Thymus (tissue), 14 donors: ENCODE data around the gene FKBP6. TPM values are rescaled to one million over a fixed set of nuclear protein-coding genes. Genes with fewer than 3 reads are reported as not detected.
"Not testable (repeated sequence)": the region's sequence is repeated elsewhere in the genome, so short reads cannot be mapped to it uniquely, and the experiment has no call there.

Source experiments
- DNase-seq, 9 donors: peaks; one replicate each; pipeline ENCODE4 v3.0.0-alpha.2; 2013; ENCODE audit warnings: low spot score in 9 of 9, low read depth in 6 of 9, missing footprints in 1 of 9
- H3K27ac ChIP-seq, 2 donors: one replicate each; pipeline ENCODE4 v1.5.1; 2013; ENCODE audit warnings: control low read depth in 1 of 2, low read depth in 1 of 2, low read length in 1 of 2, mild to moderate bottlenecking in 1 of 2, moderate library complexity in 1 of 2
- H3K27me3 ChIP-seq, 2 donors: one replicate each; pipeline ENCODE4 v1.5.1; 2013; ENCODE audit warnings: low read length in 1 of 2; ENCODE audit not compliant: control insufficient read depth in 2 of 2, insufficient read depth in 1 of 2
- H3K36me3 ChIP-seq, 2 donors: one replicate each; pipeline ENCODE4 v1.5.1; 2013; ENCODE audit warnings: low read length in 1 of 2, mild to moderate bottlenecking in 1 of 2, moderate library complexity in 1 of 2; ENCODE audit not compliant: control insufficient read depth in 2 of 2, insufficient read depth in 2 of 2
- H3K4me1 ChIP-seq, 2 donors: one replicate each; pipeline ENCODE4 v1.5.1; 2013; ENCODE audit warnings: low read length in 2 of 2; ENCODE audit not compliant: control insufficient read depth in 2 of 2, insufficient read depth in 2 of 2
- H3K4me3 ChIP-seq, 2 donors: one replicate each; pipeline ENCODE4 v1.5.1; 2013; ENCODE audit warnings: low read length in 2 of 2, control low read depth in 1 of 2, mild to moderate bottlenecking in 1 of 2
- H3K9me3 ChIP-seq, 2 donors: one replicate each; pipeline ENCODE4 v1.5.1; 2013; ENCODE audit warnings: low read length in 1 of 2, mild to moderate bottlenecking in 1 of 2; ENCODE audit not compliant: control insufficient read depth in 2 of 2, insufficient read depth in 1 of 2
- WGBS: extraction: QIAGEN DNeasy Blood & Tissue Kit; methylation state at CpG from one replicate; pipeline ENCODE4 v1.1.7; 2013; 5-methylcytosine and 5-hydroxymethylcytosine counted together
- long read RNA-seq, 10 donors: transcript quantifications; one replicate each; lab custom pipeline, GENCODE V29; 2026
- polyA plus RNA-seq: library from polyadenylated mRNA; stranded (reverse); fragments of 200-250 nt; gene quantifications from one replicate; pipeline ENCODE4 v1.2.3, GENCODE V29; 2013
- total RNA-seq: library from RNA; stranded (reverse); fragments of 120-200 nt; gene quantifications from one replicate; pipeline ENCODE4 v1.2.4, GENCODE V29; 2013
- donor health status: healthy.

FKBP6 gene
- 0.19 TPM for total RNA-seq
- polyA plus RNA-seq = 0.50 TPM
- long read RNA-seq, donor 1 = 0 reads
- long read RNA-seq, donor 2 = 0 reads
- long read RNA-seq, donor 3 = 0 reads
- long read RNA-seq, donor 4 = 0 reads
- long read RNA-seq, donor 5, partial matches to known transcripts = 12 of 32 reads
- long read RNA-seq, donor 5, other reads (novel, unspliced or antisense) = 20 of 32 reads
- long read RNA-seq, donor 6 = 0 reads
- long read RNA-seq, donor 7, partial matches to known transcripts = 49 of 49 reads
- long read RNA-seq, donor 7, other reads (novel, unspliced or antisense) = 0 of 49 reads
- long read RNA-seq, donor 8 = 0 reads
- long read RNA-seq, donor 9 = 0 reads
- long read RNA-seq, donor 10 = 0 reads

- H3K9me3 ChIP-seq, DNase-seq, H3K27me3 ChIP-seq, H3K4me3 ChIP-seq, H3K36me3 ChIP-seq, H3K27ac ChIP-seq: not testable (repeated sequence)
- 97% methylated on average over 43 of the region's 43 CpGs for WGBS
- peaks cover 6 to 11% of the 10 kb centered on the region in 2 donors for H3K4me1 ChIP-seq
Observed at GRCh38 chr7:73327922-73328321, at the start of gene FKBP6, which contains the start of gene TRIM50. FKBP6 (plus strand) TSS chr7:73328161; CDS start chr7:73328429, 268 bp downstream. TRIM50 (minus strand) TSS chr7:73328082; CDS start chr7:73324787, 3,295 bp downstream.

- not testable (repeated sequence) for H3K27me3 ChIP-seq, H3K27ac ChIP-seq, H3K4me3 ChIP-seq, H3K9me3 ChIP-seq, H3K36me3 ChIP-seq, DNase-seq, H3K4me1 ChIP-seq
- WGBS = no CpG with 5 or more reads among the region's 13 CpGs
Observed at GRCh38 chr7:73297235-73297634, 30.7 kb upstream of the FKBP6 start.

GRCh38 chr7:73297706-73298105, 30.3 kb upstream of the FKBP6 start:
- not testable (repeated sequence) for DNase-seq, H3K27ac ChIP-seq, H3K4me3 ChIP-seq, H3K9me3 ChIP-seq, H3K27me3 ChIP-seq, H3K4me1 ChIP-seq, H3K36me3 ChIP-seq
- 97% methylated on average over 24 of the region's 27 CpGs for WGBS

- H3K27me3 ChIP-seq, H3K4me3 ChIP-seq, H3K27ac ChIP-seq, H3K9me3 ChIP-seq, H3K4me1 ChIP-seq, DNase-seq: not testable (repeated sequence)
- H3K36me3 ChIP-seq = peaks cover 12 to 21% of the 10 kb centered on the region in 2 donors
- 66% methylated on average over 8 of the region's 12 CpGs for WGBS
Observed at GRCh38 chr7:73299812-73300211, 28.1 kb upstream of the FKBP6 start.

GRCh38 chr7:73301108-73301507, 26.9 kb upstream of the FKBP6 start:
- H3K9me3 ChIP-seq, H3K4me3 ChIP-seq, H3K27ac ChIP-seq, DNase-seq, H3K4me1 ChIP-seq, H3K27me3 ChIP-seq: not testable (repeated sequence)
- H3K36me3 ChIP-seq = peaks cover 18 to 31% of the 10 kb centered on the region in 2 donors
- WGBS = over 99% methylated on average over 9 of the region's 14 CpGs

GRCh38 chr7:73302846-73303245, 25.1 kb upstream of the FKBP6 start:
- H3K4me3 ChIP-seq, DNase-seq, H3K27ac ChIP-seq, H3K27me3 ChIP-seq, H3K4me1 ChIP-seq, H3K9me3 ChIP-seq: not testable (repeated sequence)
- H3K36me3 ChIP-seq = peaks cover 26 to 41% of the 10 kb centered on the region in 2 donors
- 97% methylated on average over 10 of the region's 10 CpGs for WGBS

GRCh38 chr7:73303546-73303945, 24.4 kb upstream of the FKBP6 start:
- Histone ChIP-seq H3K27ac (no peak overlapping the region), H3K36me3 (peaks cover 26 to 41% of the 10 kb centered on the region in 2 donors), H3K4me3 (no peak overlapping the region), H3K9me3 (no peaks in the 10 kb centered on the region), H3K4me1 (peaks cover 7 to 8% of the 10 kb centered on the region in 2 donors), H3K27me3 (no peaks in the 10 kb centered on the region)
- DNase-seq = no peak
- WGBS = 97% methylated on average over 26 of the region's 26 CpGs

- Histone ChIP-seq H3K4me3 (no peak overlapping the region), H3K9me3 (no peaks in the 10 kb centered on the region), H3K27ac (no peak overlapping the region), H3K27me3 (no peaks in the 10 kb centered on the region), H3K36me3 (peaks cover 26 to 41% of the 10 kb centered on the region in 2 donors), H3K4me1 (peaks cover 7 to 12% of the 10 kb centered on the region in 2 donors)
- no peak for DNase-seq
- 97% methylated on average over 14 of the region's 14 CpGs for WGBS
Observed at GRCh38 chr7:73304071-73304470, 23.9 kb upstream of the FKBP6 start.

GRCh38 chr7:73304612-73305387, 23.2 kb upstream of the FKBP6 start:
- not testable (repeated sequence) for H3K9me3 ChIP-seq, H3K4me3 ChIP-seq, H3K27me3 ChIP-seq, DNase-seq, H3K27ac ChIP-seq
- peaks cover 26 to 41% of the 10 kb centered on the region in 2 donors for H3K36me3 ChIP-seq
- WGBS = 92% methylated on average over 11 of the region's 15 CpGs
- peaks cover 7 to 15% of the 10 kb centered on the region in 2 donors for H3K4me1 ChIP-seq
